WTC11 (cell line): ENCODE data around the gene OR1J1.

ENCODE experiments used
- ATF2 ChIP-seq: sonication (generic); formaldehyde crosslinking; IDR thresholded peaks from 2 replicates; pipeline ENCODE4 v1.8.1; 2022; ENCODE audit warnings: low read depth, missing genetic modification reagents, borderline replicate concordance
- CTCF ChIP-seq: fragments of 200-600 bp; IDR thresholded peaks from 2 replicates; pipeline ENCODE4 v1.8.0; 2022; ENCODE audit warnings: antibody characterized with exemption
- ESRRA ChIP-seq: sonication (generic); formaldehyde crosslinking; IDR thresholded peaks from 2 replicates; pipeline ENCODE4 v1.8.1; 2022; ENCODE audit warnings: mild to moderate bottlenecking, missing genetic modification reagents, borderline replicate concordance
- NFE2L1 ChIP-seq: sonication (generic); formaldehyde crosslinking; IDR thresholded peaks from 2 replicates; pipeline ENCODE4 v1.8.1; 2023; ENCODE audit warnings: missing genetic modification reagents
- PRRX2 ChIP-seq: fragments of 250-450 bp; sonication (Bioruptor Pico); IDR thresholded peaks from 2 replicates; pipeline ENCODE4 v1.8.0; 2021; ENCODE audit warnings: mild to moderate bottlenecking
- SMAD4 ChIP-seq: sonication (generic); formaldehyde crosslinking; IDR thresholded peaks from 2 replicates; pipeline ENCODE4 v1.8.0; 2022; ENCODE audit warnings: mild to moderate bottlenecking, missing genetic modification reagents
- TEAD4 ChIP-seq: sonication (generic); formaldehyde crosslinking; IDR thresholded peaks from 2 replicates; pipeline ENCODE4 v1.8.0; 2022; ENCODE audit warnings: mild to moderate bottlenecking, missing genetic modification reagents

- TF ChIP-seq NFE2L1 (CRISPR knock-in tag) (no peak), CTCF (no peak), SMAD4 (CRISPR knock-in tag) (no peak), ESRRA (CRISPR knock-in tag) (no peak), PRRX2 (CRISPR knock-in tag) (no peak), ATF2 (CRISPR knock-in tag) (no peak), TEAD4 (CRISPR knock-in tag) (no peak)
These were observed 2.0 kb downstream of the OR1J1 start for GRCh38 chr9:122475717-122476116.
